Measurements from ENCODE around the gene SAP130.

SAP130 gene

DNA sequence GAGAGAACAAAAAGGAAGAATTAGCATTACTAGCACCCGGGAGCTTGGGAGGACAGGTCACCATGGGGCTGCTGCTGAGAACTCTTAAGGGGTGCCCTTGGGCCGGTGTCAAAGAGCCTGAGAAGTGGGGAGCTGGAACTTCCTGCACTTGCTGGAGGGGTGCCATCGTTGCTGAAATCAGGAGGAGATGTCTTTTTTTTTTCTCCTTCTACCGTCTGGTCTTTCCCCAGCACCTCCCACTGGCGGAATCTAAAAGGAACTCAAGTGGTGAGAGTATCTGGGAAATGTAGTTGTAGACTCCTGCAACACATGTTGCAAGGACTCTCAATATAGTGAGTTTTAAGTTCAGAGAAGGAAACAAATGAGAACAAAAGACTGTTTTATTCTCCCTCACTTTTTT, 136.0 kb downstream of the SAP130 start:
- no peak overlapping the region for H3K9ac ChIP-seq
- no peak overlapping the region for H3K27ac ChIP-seq
- TF ChIP-seq, protein P1, sequence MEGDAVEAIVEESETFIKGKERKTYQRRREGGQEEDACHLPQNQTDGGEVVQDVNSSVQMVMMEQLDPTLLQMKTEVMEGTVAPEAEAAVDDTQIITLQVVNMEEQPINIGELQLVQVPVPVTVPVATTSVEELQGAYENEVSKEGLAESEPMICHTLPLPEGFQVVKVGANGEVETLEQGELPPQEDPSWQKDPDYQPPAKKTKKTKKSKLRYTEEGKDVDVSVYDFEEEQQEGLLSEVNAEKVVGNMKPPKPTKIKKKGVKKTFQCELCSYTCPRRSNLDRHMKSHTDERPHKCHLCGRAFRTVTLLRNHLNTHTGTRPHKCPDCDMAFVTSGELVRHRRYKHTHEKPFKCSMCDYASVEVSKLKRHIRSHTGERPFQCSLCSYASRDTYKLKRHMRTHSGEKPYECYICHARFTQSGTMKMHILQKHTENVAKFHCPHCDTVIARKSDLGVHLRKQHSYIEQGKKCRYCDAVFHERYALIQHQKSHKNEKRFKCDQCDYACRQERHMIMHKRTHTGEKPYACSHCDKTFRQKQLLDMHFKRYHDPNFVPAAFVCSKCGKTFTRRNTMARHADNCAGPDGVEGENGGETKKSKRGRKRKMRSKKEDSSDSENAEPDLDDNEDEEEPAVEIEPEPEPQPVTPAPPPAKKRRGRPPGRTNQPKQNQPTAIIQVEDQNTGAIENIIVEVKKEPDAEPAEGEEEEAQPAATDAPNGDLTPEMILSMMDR (conservative IDR thresholded peaks at IDR 0.05; ENCODE audit: low read depth, low read length): no peak
- no peak overlapping the region for H2AFZ ChIP-seq (ENCODE audit: low read depth)
- no peaks in the 10 kb centered on the region for H4K20me1 ChIP-seq (ENCODE audit: insufficient read depth)
- H3K4me3 ChIP-seq (IDR thresholded peaks at IDR 0.05; ENCODE audit: insufficient read depth, low read depth, low read length): no peak overlapping the region
- H3K27me3 ChIP-seq (ENCODE audit: insufficient read depth, low read depth): no peaks in the 10 kb centered on the region
- no peaks in the 10 kb centered on the region for H3K4me1 ChIP-seq (ENCODE audit: low read depth, poor library complexity, severe bottlenecking)
- H3K4me2 ChIP-seq: no peak overlapping the region
- H3K79me2 ChIP-seq (ENCODE audit: insufficient read depth, low read depth): no peaks in the 10 kb centered on the region
- H3K36me3 ChIP-seq (ENCODE audit: insufficient read depth): no peaks in the 10 kb centered on the region

All from KMS-11 (cell line).